ENCODE results near the gene PCBP1. TPM values are rescaled to one million over a fixed set of nuclear protein-coding genes. Genes with fewer than 3 reads are reported as not detected.
"Not testable (repeated sequence)": the region's sequence is repeated elsewhere in the genome, so short reads cannot be mapped to it uniquely, and the experiment has no call there.

Gene PCBP1
- total RNA-seq, 2 experiments from 2014 or later: 58.2 to 423 TPM

DNA sequence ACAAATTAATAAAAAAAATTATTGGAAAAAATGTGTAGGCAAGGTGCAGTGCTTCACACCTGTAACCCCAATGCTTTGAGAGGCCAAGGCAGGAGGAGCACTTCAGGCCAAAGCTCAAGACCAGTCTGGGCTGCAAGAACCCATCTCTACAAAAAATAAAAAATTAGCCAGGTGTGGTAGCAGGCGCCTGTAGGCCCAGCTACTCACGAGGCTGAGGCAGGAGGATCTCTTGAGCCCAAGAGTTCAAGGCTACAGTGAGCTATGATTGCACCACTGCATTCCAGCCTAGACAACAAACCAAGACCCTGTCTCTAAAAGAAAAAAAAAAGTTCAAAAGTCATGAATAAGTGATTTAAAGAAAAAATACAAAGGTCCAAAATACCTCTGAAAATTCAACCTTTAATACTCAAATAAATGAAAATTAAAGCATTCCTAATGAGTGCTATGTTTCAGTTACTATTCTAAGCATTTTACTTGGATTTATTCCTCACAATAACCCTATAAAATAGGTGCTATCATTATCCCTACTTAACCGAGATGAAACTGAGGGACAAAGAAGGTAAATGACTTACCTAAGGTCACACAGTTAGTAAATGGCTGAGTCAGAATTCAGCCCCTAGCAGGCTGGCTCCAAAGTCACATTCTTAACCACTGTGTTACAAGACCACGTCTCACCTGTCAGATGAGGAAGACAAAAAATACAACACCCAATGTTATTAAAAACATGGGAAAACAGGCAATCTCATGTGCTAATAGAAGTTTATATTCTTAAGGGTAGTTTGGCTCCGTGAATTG is 36.4 kb upstream of the PCBP1 start:
- BruUV-seq (replicated peaks): no TSS peak
- peaks cover 88% of the 10 kb centered on the region for H3K36me3 ChIP-seq (ENCODE audit: insufficient read depth, low read length)

GRCh38 chr2:70055259-70055658 is 32.0 kb upstream of the PCBP1 start:
- DNase-seq (ENCODE audit: low spot score); H3K4me3 ChIP-seq (ENCODE audit: low read depth, low read length, poor library complexity, severe bottlenecking); H3K27ac ChIP-seq (ENCODE audit: low read depth, low read length, poor library complexity, severe bottlenecking); H2AFZ ChIP-seq (ENCODE audit: low read length); intact Hi-C loops (cut with micrococcal nuclease; ENCODE audit: unreplicated experiment); H3K9me3 ChIP-seq (ENCODE audit: low read length); H3K79me2 ChIP-seq (ENCODE audit: insufficient read depth, low read depth, low read length); H3K4me2 ChIP-seq (ENCODE audit: low read length); H4K20me1 ChIP-seq (ENCODE audit: insufficient read depth, low read length); BruUV-seq (replicated peaks); H3K9me2 ChIP-seq (ENCODE audit: insufficient read depth, low read length); CTCF ChIA-PET (ENCODE audit: unreplicated experiment); H3K4me1 ChIP-seq (ENCODE audit: insufficient read depth, low read length, poor library complexity, severe bottlenecking): not testable (repeated sequence)
- H3K36me3 ChIP-seq (ENCODE audit: insufficient read depth, low read length): peaks cover 90% of the 10 kb centered on the region
- POLR2A ChIA-PET: interaction anchor here (0.6 kb wide), 1 partner anchor 133 kb away, joined by 5 read pairs; no protein-coding TSS in a partner anchor

More for the DNA sequence above, 36.4 kb upstream of the PCBP1 start:
- Histone ChIP-seq H3K9me3 (ENCODE audit: low read length) (no peaks in the 10 kb centered on the region), H4K20me1 (ENCODE audit: insufficient read depth, low read length) (no peaks in the 10 kb centered on the region), H2AFZ (ENCODE audit: low read length) (no peak overlapping the region), H3K4me2 (ENCODE audit: low read length) (no peak overlapping the region), H3K27ac (ENCODE audit: low read depth, low read length, poor library complexity, severe bottlenecking) (no peak overlapping the region), H3K9me2 (ENCODE audit: insufficient read depth, low read length) (no peaks in the 10 kb centered on the region), H3K4me3 (ENCODE audit: low read depth, low read length, poor library complexity, severe bottlenecking) (no peak overlapping the region), H3K4me1 (ENCODE audit: insufficient read depth, low read length, poor library complexity, severe bottlenecking) (peaks cover 3% of the 10 kb centered on the region), H3K79me2 (ENCODE audit: insufficient read depth, low read depth, low read length) (no peaks in the 10 kb centered on the region)
- no peak for DNase-seq (ENCODE audit: low spot score)
- ChIA-PET POLR2A (no interaction called here), CTCF (ENCODE audit: unreplicated experiment) (no interaction called here)
- TF ChIP-seq CTCF (conservative IDR thresholded peaks at IDR 0.05; ENCODE audit: low read length) (no peak), EZH2phosphoT487 (IDR thresholded peaks at IDR 0.05; ENCODE audit: borderline replicate concordance, low read depth, low read length) (no peak)
- intact Hi-C loops (cut with micrococcal nuclease; ENCODE audit: unreplicated experiment): no loop called here

DNA sequence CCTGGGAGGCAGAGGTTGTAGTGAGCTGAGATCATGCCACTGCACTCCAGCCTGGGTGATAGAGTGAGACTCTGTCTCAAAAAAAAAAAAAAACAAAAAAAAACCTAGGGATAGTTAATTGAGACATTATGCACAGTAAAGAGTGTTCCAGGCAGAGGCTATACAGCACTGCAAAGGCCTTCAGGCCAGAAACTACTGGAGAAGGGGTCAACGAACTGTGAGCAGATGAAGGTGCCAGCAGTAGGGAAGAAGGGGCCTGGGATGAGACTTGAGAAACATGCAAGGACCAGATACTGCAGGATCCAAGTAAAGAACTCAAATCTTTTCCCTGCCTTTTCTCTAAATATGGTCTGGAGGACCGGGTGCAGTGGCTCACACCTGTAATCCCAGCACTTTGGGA is 26.0 kb upstream of the PCBP1 start:
- no peak for DNase-seq (ENCODE audit: low spot score)
- H2AFZ ChIP-seq (ENCODE audit: low read length): no peak overlapping the region
- no peaks in the 10 kb centered on the region for H3K9me2 ChIP-seq (ENCODE audit: insufficient read depth, low read length)
- H3K79me2 ChIP-seq (ENCODE audit: insufficient read depth, low read depth, low read length): no peaks in the 10 kb centered on the region
- CTCF ChIA-PET (ENCODE audit: unreplicated experiment): interaction anchor here (1.0 kb wide), 1 partner anchor 10 kb away, joined by 3 read pairs; no protein-coding TSS in a partner anchor
- H3K4me2 ChIP-seq (ENCODE audit: low read length): no peak overlapping the region
- POLR2A ChIA-PET: interaction anchor here (1.5 kb wide), 1 partner anchor 24 kb away, joined by 3 read pairs; no protein-coding TSS in a partner anchor
- peaks cover 91% of the 10 kb centered on the region for H3K36me3 ChIP-seq (ENCODE audit: insufficient read depth, low read length)
- H3K4me1 ChIP-seq (ENCODE audit: insufficient read depth, low read length, poor library complexity, severe bottlenecking): no peaks in the 10 kb centered on the region
- TF ChIP-seq CTCF (conservative IDR thresholded peaks at IDR 0.05; ENCODE audit: low read length) (no peak), EZH2phosphoT487 (IDR thresholded peaks at IDR 0.05; ENCODE audit: borderline replicate concordance, low read depth, low read length) (no peak)
- H3K9me3 ChIP-seq (ENCODE audit: low read length): no peaks in the 10 kb centered on the region
- intact Hi-C loops (cut with micrococcal nuclease; ENCODE audit: unreplicated experiment): no loop called here
- no peak overlapping the region for H3K27ac ChIP-seq (ENCODE audit: low read depth, low read length, poor library complexity, severe bottlenecking)
- no TSS peak for BruUV-seq (replicated peaks)
- H4K20me1 ChIP-seq (ENCODE audit: insufficient read depth, low read length): no peaks in the 10 kb centered on the region
- H3K4me3 ChIP-seq (ENCODE audit: low read depth, low read length, poor library complexity, severe bottlenecking): no peak overlapping the region

Measured in OCI-LY7 (cell line).